Measurements from ENCODE around the gene TUBA4B.
A peak's percentile ranks its signal among the peaks of the same experiment; 100 is the strongest.

The TUBA4B gene

GRCh38 chr2:219223831-219224610 lies 29.0 kb upstream of the TUBA4B start:
- no peak for TF ChIP-seq CTCF (IDR thresholded peaks at IDR 0.05; ENCODE audit: insufficient read depth, low read length, missing control alignments)
- ChIA-PET CTCF (interaction anchor here (0.7 to 1.3 kb wide), 2 partner anchors 65 to 72 kb away, joined by 4 to 12 read pairs; no protein-coding TSS in a partner anchor), POLR2A (no interaction called here)
- H3K4me3 ChIP-seq (ENCODE audit: low read depth, low read length) = no peak overlapping the region
- no peak for DNase-seq (ENCODE audit: low read depth, low spot score)

- DNase-seq (ENCODE audit: low read depth, low spot score) = no peak
- no peak overlapping the region for H3K4me3 ChIP-seq (ENCODE audit: low read depth, low read length)
- no peak for TF ChIP-seq CTCF (IDR thresholded peaks at IDR 0.05; ENCODE audit: insufficient read depth, low read length, missing control alignments)
- POLR2A ChIA-PET = no interaction called here
- CTCF ChIA-PET = interaction anchor here (7.0 kb wide), 1 partner anchor 68 kb away, joined by 81 read pairs; no protein-coding TSS in a partner anchor
Observed at GRCh38 chr2:219225350-219225749, 27.7 kb upstream of the TUBA4B start.

GRCh38 chr2:219228041-219228910 lies 24.8 kb upstream of the TUBA4B start:
- DNase-seq (ENCODE audit: low read depth, low spot score) = no peak
- ChIA-PET POLR2A (interaction anchor here (0.9 to 3.4 kb wide), 6 partner anchors 10 to 67 kb away, joined by 3 to 26 read pairs (median 6); partner anchors contain the start of genes ABCB6, DNAJB2, GLB1L and STK16), CTCF (interaction anchor here (0.6 to 7.0 kb wide), 7 partner anchors 9 to 123 kb away, joined by 3 to 81 read pairs (median 4); partner anchors contain the start of genes ABCB6 and NHEJ1)
- TF ChIP-seq CTCF (IDR thresholded peaks at IDR 0.05; ENCODE audit: insufficient read depth, low read length, missing control alignments) = no peak
- H3K4me3 ChIP-seq (ENCODE audit: low read depth, low read length) = peak overlapping the region; percentile 92

GRCh38 chr2:219228911-219229304 lies 24.1 kb upstream of the TUBA4B start:
- peak overlapping the region; percentile 92 for H3K4me3 ChIP-seq (ENCODE audit: low read depth, low read length)
- no peak for DNase-seq (ENCODE audit: low read depth, low spot score)
- CTCF ChIA-PET = interaction anchor here (0.8 to 7.0 kb wide), 7 partner anchors 10 to 70 kb away, joined by 3 to 81 read pairs (median 9); partner anchors contain the start of genes ABCB6, NHEJ1 and ZFAND2B
- POLR2A ChIA-PET = interaction anchor here (0.9 to 3.4 kb wide), 7 partner anchors 10 to 66 kb away, joined by 3 to 26 read pairs (median 8); partner anchors contain the start of genes ABCB6, DNAJB2, GLB1L and STK16
- no peak for TF ChIP-seq CTCF (IDR thresholded peaks at IDR 0.05; ENCODE audit: insufficient read depth, low read length, missing control alignments)

GRCh38 chr2:219229305-219230058 lies 23.6 kb upstream of the TUBA4B start, which contains the start of the genes ANKZF1 and ATG9A:
ANKZF1 (plus strand) TSS chr2:219229806; CDS start chr2:219230258, 452 bp downstream.
ATG9A (minus strand) TSS chr2:219229636; CDS start chr2:219228024, 1,612 bp downstream.
- POLR2A ChIA-PET = interaction anchor here (0.7 to 3.4 kb wide), 9 partner anchors 10 to 65 kb away, joined by 3 to 26 read pairs (median 5); partner anchors contain the start of genes ABCB6, DNAJB2, GLB1L and STK16
- peak; percentile 86 for DNase-seq (ENCODE audit: low read depth, low spot score)

More at GRCh38 chr2:219229305-219230058, 23.6 kb upstream of the TUBA4B start, which contains the start of the genes ANKZF1 and ATG9A:
- peak within 1 kb of the TSS; percentile 92 for H3K4me3 ChIP-seq (ENCODE audit: low read depth, low read length)
- CTCF ChIA-PET = interaction anchor here (0.8 to 7.0 kb wide), 10 partner anchors 10 to 73 kb away, joined by 3 to 81 read pairs (median 6); partner anchors contain the start of genes ABCB6, NHEJ1, STK16 and ZFAND2B
- TF ChIP-seq CTCF (IDR thresholded peaks at IDR 0.05; ENCODE audit: insufficient read depth, low read length, missing control alignments) = no peak
